K562 (cell line): ENCODE measurements around the gene ZBTB22. TPM values are rescaled to one million over a fixed set of nuclear protein-coding genes. Genes with fewer than 3 reads are reported as not detected.
"Not testable (repeated sequence)": the region's sequence is repeated elsewhere in the genome, so short reads cannot be mapped to it uniquely, and the experiment has no call there.

Experiments
- ATAC-seq: fragments of 200-7000 bp; cut with Tn5 transposase; 3 replicates; pipeline ENCODE4 v1.9.1; 2020; ENCODE audit warnings: moderate library complexity
- BruUV-seq: library from RNA; stranded (reverse); fragments of 400-500 nt; replicated peaks from 2 replicates; lab custom pipeline; 2021; lab: Mats Ljungman, UMichigan
- CTCF ChIA-PET: fragments of 300-600 bp; formaldehyde crosslinking; extraction: SDS; loops from one replicate; lab custom pipeline; 2021; ENCODE audit warnings: low intra/inter-chr PET ratio; lab: Yijun Ruan, JAX
- POLR2A ChIA-PET: fragments of 300-600, 350-650 bp; sonication (Branson Sonifier 250); formaldehyde crosslinking; extraction: SDS; loops from one replicate; lab custom pipeline; 2021; ENCODE audit warnings: antibody characterized with exemption, inconsistent platforms; lab: Yijun Ruan, JAX
- DNase-seq, 4 experiments: peaks; one replicate each; pipeline versions ENCODE4 v3.0.0 to v3.0.0-alpha.2; 2011 to 2018; ENCODE audit warnings: low spot score in 3 of 4, mixed read lengths in 3 of 4; ENCODE audit errors: extremely low read depth in 1 of 4
- FAIRE-seq: peaks from 2 replicates; lab custom pipeline; 2011; peaks lifted over from hg19 to GRCh38; lab: Jason Lieb, UNC
- H2AFZ ChIP-seq: 2 replicates; pipeline ENCODE4 v1.6.0; 2011; ENCODE audit warnings: low read depth, low read length, control low read depth, inconsistent platforms
- H3K27ac ChIP-seq: fragments of 200-600 bp; 3 replicates; pipeline ENCODE4 v1.8.0; 2011; ENCODE audit warnings: low read depth, mild to moderate bottlenecking, control low read depth, inconsistent platforms, low read length, moderate library complexity, mixed read lengths; ENCODE audit errors: extremely low read depth
- H3K27me3 ChIP-seq, 2 experiments: fragments of 300-600 bp in 1 of 2; 2 replicates in 1 of 2; 3 replicates in 1 of 2; pipeline versions ENCODE4 v1.6.0 to v1.8.0; 2011; ENCODE audit warnings: inconsistent platforms in 2 of 2, low read length in 2 of 2, mild to moderate bottlenecking in 1 of 2, mixed read lengths in 1 of 2, moderate library complexity in 1 of 2; ENCODE audit not compliant: control insufficient read depth in 2 of 2, insufficient read depth in 2 of 2
- H3K36me3 ChIP-seq: fragments of 300-600 bp; 3 replicates; pipeline ENCODE4 v1.8.0; 2011; ENCODE audit warnings: mild to moderate bottlenecking, low read length, inconsistent platforms; ENCODE audit not compliant: control insufficient read depth, insufficient read depth
- H3K4me1 ChIP-seq, 2 experiments: fragments of 200-600 bp in 1 of 2; replicated peaks in 1 of 2; 2 replicates in 1 of 2; 3 replicates in 1 of 2; pipeline versions ENCODE4 v1.5.1 to v1.8.0; 2011; ENCODE audit warnings: inconsistent platforms in 2 of 2, low read length in 2 of 2, mild to moderate bottlenecking in 1 of 2, mixed read lengths in 1 of 2, moderate library complexity in 1 of 2; ENCODE audit not compliant: control insufficient read depth in 2 of 2, insufficient read depth in 2 of 2
- H3K4me2 ChIP-seq: 2 replicates; pipeline ENCODE4 v1.6.1; 2011; ENCODE audit warnings: low read length, control low read depth, inconsistent platforms, mixed read lengths; ENCODE audit not compliant: insufficient read depth
- H3K4me3 ChIP-seq: fragments of 200-600 bp; sonication (generic), shearing (Covaris generic); 2 replicates; pipeline ENCODE4 v1.5.1; 2016; ENCODE audit warnings: control low read depth, inconsistent platforms
- H3K79me2 ChIP-seq: fragments of 200-600 bp; 3 replicates; pipeline ENCODE4 v1.8.0; 2011; ENCODE audit warnings: low read length, inconsistent platforms; ENCODE audit not compliant: control insufficient read depth, insufficient read depth
- H3K9ac ChIP-seq, 2 experiments: 2 replicates each; pipeline versions ENCODE4 v1.6.0 to v1.6.1; 2011; ENCODE audit warnings: low read depth in 2 of 2, low read length in 2 of 2, control low read depth in 1 of 2, inconsistent platforms in 1 of 2, mild to moderate bottlenecking in 1 of 2, mixed read lengths in 1 of 2; ENCODE audit not compliant: insufficient read depth in 1 of 2
- H3K9me1 ChIP-seq: one replicate; pipeline ENCODE4 v1.6.0; 2011; ENCODE audit warnings: inconsistent platforms, mild to moderate bottlenecking, low read length, moderate library complexity; ENCODE audit not compliant: control insufficient read depth, insufficient read depth
- H3K9me3 ChIP-seq: replicated peaks from 2 replicates; pipeline ENCODE4 v1.5.1; 2011; ENCODE audit warnings: low read depth, low read length, inconsistent platforms; ENCODE audit not compliant: control insufficient read depth, insufficient read depth
- H4K20me1 ChIP-seq: replicated peaks from 2 replicates; pipeline ENCODE4 v1.6.1; 2011; ENCODE audit warnings: low read length, inconsistent platforms, mixed read lengths; ENCODE audit not compliant: control insufficient read depth, insufficient read depth
- ZNF785 ChIP-seq: fragments of 250-450 bp; sonication (Bioruptor Pico); IDR thresholded peaks from 2 replicates; pipeline ENCODE4 v1.4.0; 2020; ENCODE audit warnings: mild to moderate bottlenecking
- WGBS: fragments of 100-300 bp; shearing (Covaris generic); methylation state at CpG from one replicate; pipeline ENCODE4 v1.1.6; 2016; ENCODE audit warnings: low coverage, mixed read lengths; ENCODE audit not compliant: insufficient coverage; ENCODE audit errors: missing lambda C conversion rate; 5-methylcytosine and 5-hydroxymethylcytosine counted together
- in situ Hi-C: fragments of 300-500 bp; cut with MboI; formaldehyde crosslinking; loops from 4 replicates; pipeline ENCODE4 v1.15.0; 2018; ENCODE audit warnings: inconsistent platforms, mixed read lengths
- intact Hi-C: fragments of 100-400 bp; cut with micrococcal nuclease; formaldehyde crosslinking; loops from 2 replicates; pipeline ENCODE4 v1.14.2; 2022
- polyA plus RNA-seq, 8 experiments: library from polyadenylated mRNA; depleted of rRNA in 4 of 8; stranded (reverse) in 5 of 8; unstranded in 3 of 8; fragments of >200 nt; fragmentation: Nextera tagmentation in 2 of 8; fragmentation: Illumina TruSeq in 1 of 8; extraction: Ambion mirVana in 2 of 8; extraction: Trizol in 1 of 8; gene quantifications; 2 replicates each; pipeline versions ENCODE4 v1.2.1 to v1.2.3, GENCODE V29; 2011 to 2014; ENCODE audit warnings: inconsistent platforms in 1 of 8, missing spikeins in 1 of 8
- total RNA-seq, 7 experiments: library from RNA; depleted of rRNA in 6 of 7; stranded (reverse); fragments of >200 nt in 6 of 7; fragmentation: Illumina TruSeq in 2 of 7; extraction: Trizol in 2 of 7; gene quantifications; 2 replicates each; pipeline versions ENCODE4 v1.2.1 to v1.2.3, GENCODE V29; 2011 to 2021; ENCODE audit warnings: low replicate concordance in 1 of 7

The ZBTB22 gene
- total and polyA plus RNA-seq, 9 of the 15 experiments (the other 6 are each of a cell fraction or from before 2014, with no cell fraction given), result 0.21 to 11.9 (median 7.1) TPM

DNA sequence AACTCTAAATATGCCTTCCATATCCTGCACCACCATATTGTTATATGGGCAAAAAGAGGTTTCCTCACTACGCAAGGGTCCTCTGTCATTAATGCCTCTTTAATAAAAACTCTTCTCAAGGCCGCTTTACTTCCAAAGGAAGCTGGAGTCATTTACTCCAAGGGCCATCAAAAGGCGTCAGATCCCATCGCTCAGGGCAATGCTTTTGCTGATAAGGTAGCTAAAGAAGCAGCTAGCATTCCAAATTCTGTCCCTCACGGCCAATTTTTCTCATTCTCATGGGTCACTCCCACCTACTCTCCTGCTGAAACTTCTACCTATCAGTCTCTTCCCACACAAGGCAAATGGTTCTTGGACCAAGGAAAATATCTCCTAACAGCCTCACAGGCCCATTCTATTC is 30.3 kb upstream of the ZBTB22 start (continued):
- TF ChIP-seq ZNF785, result no peak

DNA sequence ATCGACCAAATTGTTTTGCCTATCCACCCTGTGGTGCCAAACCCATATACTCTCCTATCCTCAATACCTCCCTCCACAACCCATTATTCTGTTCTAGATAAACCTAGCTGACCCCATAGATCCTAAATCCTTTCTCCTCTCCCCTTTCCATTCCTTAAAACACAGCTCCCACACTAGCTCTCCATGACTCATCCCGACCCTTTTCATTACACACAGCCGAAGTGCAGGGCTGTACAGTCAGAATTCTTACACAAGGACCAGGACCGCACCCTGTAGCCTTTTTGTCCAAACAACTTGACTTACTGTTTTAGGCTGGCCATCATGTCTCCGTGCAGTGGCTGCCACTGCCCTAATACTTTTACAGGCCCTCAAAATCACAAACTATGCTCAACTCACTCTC is 29.4 kb upstream of the ZBTB22 start:
- in situ Hi-C loops, H3K9ac ChIP-seq, H3K36me3 ChIP-seq, H3K9me3 ChIP-seq, H4K20me1 ChIP-seq, DNase-seq, ATAC-seq, H3K27me3 ChIP-seq, H3K4me3 ChIP-seq, H3K4me2 ChIP-seq, CTCF ChIA-PET, H3K9me1 ChIP-seq, H3K27ac ChIP-seq, H2AFZ ChIP-seq, H3K79me2 ChIP-seq, FAIRE-seq, BruUV-seq: not testable (repeated sequence)
- WGBS, result 62% methylated on average over 5 of the region's 5 CpGs
- POLR2A ChIA-PET, result interaction anchor here (0.6 kb wide), 1 partner anchor 17 kb away, joined by 5 read pairs; no protein-coding TSS in a partner anchor
- intact Hi-C loops, result loop anchor here (5.0 kb wide), 1 partner anchor 45 kb away; the partner anchor contains the start of gene KIFC1
- H3K4me1 ChIP-seq, result peaks cover 5 to 12% of the 10 kb centered on the region in 2 experiments; a peak in 3 of 5 replicates
